Measurements from ENCODE around the gene CDKAL1. TPM values are rescaled to one million over a fixed set of nuclear protein-coding genes. Genes with fewer than 3 reads are reported as not detected.
A peak's percentile ranks its signal among the peaks of the same experiment; 100 is the strongest.

CDKAL1 gene
- total and polyA plus RNA-seq, 2 of the 13 experiments (the other 11 are each of a cell fraction or from before 2014, with no cell fraction given): 9.5 to 27.7 TPM

GRCh38 chr6:20879526-20879925, 345.3 kb downstream of the CDKAL1 start (continued):
- TF ChIP-seq KLF6 (CRISPR knock-in tag; IDR thresholded peaks at IDR 0.05): no peak
- TF ChIP-seq SSRP1 (CRISPR knock-in tag; IDR thresholded peaks at IDR 0.05): no peak
- TF ChIP-seq E2F5 (CRISPR knock-in tag; conservative IDR thresholded peaks at IDR 0.05): no peak
- no peak for TF ChIP-seq NCOA2 (CRISPR knock-in tag; IDR thresholded peaks at IDR 0.05)
- no peak for TF ChIP-seq ZFP41 (CRISPR knock-in tag; IDR thresholded peaks at IDR 0.05; ENCODE audit: borderline replicate concordance)
- no peak for TF ChIP-seq ZNF121 (CRISPR knock-in tag; IDR thresholded peaks at IDR 0.05)
- TF ChIP-seq ZNF746 (CRISPR knock-in tag; IDR thresholded peaks at IDR 0.05): no peak
- no peak for TF ChIP-seq ADNP (CRISPR knock-in tag; IDR thresholded peaks at IDR 0.05)
- TF ChIP-seq ZNF800 (CRISPR knock-in tag; IDR thresholded peaks at IDR 0.05): no peak
- TF ChIP-seq TP53 (CRISPR knock-in tag; conservative IDR thresholded peaks at IDR 0.05): no peak
- TF ChIP-seq HDAC2 (CRISPR knock-in tag; IDR thresholded peaks at IDR 0.05): peak; percentile 41; the same call in 1 of the 2 replicates
- TF ChIP-seq ETV5 (CRISPR knock-in tag; IDR thresholded peaks at IDR 0.05; ENCODE audit: borderline replicate concordance): peak; percentile 49; the same call in 1 of the 2 replicates
- no peak; the same call in 1 of the 2 replicates for TF ChIP-seq ZNF33A (CRISPR knock-in tag; IDR thresholded peaks at IDR 0.05; ENCODE audit: borderline replicate concordance)
- no peak for TF ChIP-seq EEA1 (CRISPR knock-in tag; IDR thresholded peaks at IDR 0.05; ENCODE audit: borderline replicate concordance)
- TF ChIP-seq MAF1 (CRISPR knock-in tag; IDR thresholded peaks at IDR 0.05; ENCODE audit: borderline replicate concordance): no peak
- no peak for TF ChIP-seq ZNF704 (CRISPR knock-in tag; IDR thresholded peaks at IDR 0.05; ENCODE audit: borderline replicate concordance)
- no peak for TF ChIP-seq NFIC (IDR thresholded peaks at IDR 0.05; ENCODE audit: low read length)
- peak; percentile 56; the same call in 1 of the 2 replicates for TF ChIP-seq ZSCAN5A (CRISPR knock-in tag; IDR thresholded peaks at IDR 0.05; ENCODE audit: borderline replicate concordance)
- no peak for TF ChIP-seq USF2 (IDR thresholded peaks at IDR 0.05; ENCODE audit: low read depth, low read length)
- TF ChIP-seq USF2 (CRISPR knock-in tag; IDR thresholded peaks at IDR 0.05; ENCODE audit: borderline replicate concordance): no peak
- peak; percentile 70; the same call in 1 of the 2 replicates for TF ChIP-seq ARID2 (CRISPR knock-in tag; IDR thresholded peaks at IDR 0.05; ENCODE audit: borderline replicate concordance)
- TF ChIP-seq NRL (CRISPR knock-in tag; IDR thresholded peaks at IDR 0.05; ENCODE audit: borderline replicate concordance): no peak
- no peak for TF ChIP-seq ZNF672 (CRISPR knock-in tag; IDR thresholded peaks at IDR 0.05)
- TF ChIP-seq ZNF224 (CRISPR knock-in tag; IDR thresholded peaks at IDR 0.05): no peak
- no peak for TF ChIP-seq ZNF547 (CRISPR knock-in tag; IDR thresholded peaks at IDR 0.05)
